GM15510 (cell line): ENCODE data around the gene MYL11.

Source experiments
- POLR2A ChIP-seq: IDR thresholded peaks from 3 replicates; pipeline ENCODE4 v1.6.1; 2011; ENCODE audit warnings: borderline replicate concordance; ENCODE audit not compliant: insufficient read length; ENCODE audit errors: extremely low read depth

The MYL11 gene

DNA sequence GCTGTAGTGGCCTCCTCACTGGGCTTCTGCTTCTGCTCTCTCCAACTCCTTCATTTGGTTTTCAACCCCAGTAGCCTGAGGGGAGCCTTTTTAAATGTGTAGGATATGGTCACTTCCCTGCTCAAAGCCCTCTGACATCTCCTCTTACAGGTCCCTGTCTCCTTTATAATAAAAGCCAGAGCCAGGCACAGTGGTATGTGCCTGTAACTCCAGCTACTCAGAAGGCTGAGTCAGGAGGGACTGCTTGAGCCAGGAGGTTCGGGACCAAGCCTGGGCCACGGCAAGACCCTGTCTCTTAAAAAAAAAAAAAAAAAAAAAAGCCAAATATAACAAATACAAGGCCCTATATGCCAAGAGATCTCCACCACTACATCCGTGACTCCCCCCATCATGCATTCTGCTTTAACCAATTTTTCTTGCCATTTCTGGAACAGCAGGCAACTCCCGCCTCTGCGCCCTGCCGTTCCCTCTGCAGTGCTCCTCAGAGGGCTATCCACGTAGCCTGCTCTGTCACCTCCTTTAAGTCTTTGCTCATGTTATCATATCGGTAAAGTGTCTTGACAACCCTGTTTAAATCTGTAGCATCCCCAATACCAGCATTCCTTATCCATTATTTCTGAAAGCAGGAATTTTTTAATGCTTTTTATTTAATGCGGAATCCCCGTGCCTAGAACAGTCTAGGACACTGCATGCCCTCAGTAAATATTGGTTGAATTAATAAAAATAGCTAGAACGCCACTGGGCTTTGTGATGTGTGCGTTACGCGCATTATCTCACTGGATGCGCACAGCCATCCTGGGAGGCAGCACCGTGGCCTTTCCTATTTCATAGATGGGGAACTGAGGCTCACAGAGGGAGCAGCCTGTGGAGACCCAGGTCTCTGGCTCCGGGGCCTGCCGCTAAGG is 42.3 kb downstream of the MYL11 start:
- no peak for TF ChIP-seq POLR2A

GRCh38 chr16:30417529-30418349 is 43.1 kb downstream of the MYL11 start:
- TF ChIP-seq POLR2A, result peak; percentile 52

DNA sequence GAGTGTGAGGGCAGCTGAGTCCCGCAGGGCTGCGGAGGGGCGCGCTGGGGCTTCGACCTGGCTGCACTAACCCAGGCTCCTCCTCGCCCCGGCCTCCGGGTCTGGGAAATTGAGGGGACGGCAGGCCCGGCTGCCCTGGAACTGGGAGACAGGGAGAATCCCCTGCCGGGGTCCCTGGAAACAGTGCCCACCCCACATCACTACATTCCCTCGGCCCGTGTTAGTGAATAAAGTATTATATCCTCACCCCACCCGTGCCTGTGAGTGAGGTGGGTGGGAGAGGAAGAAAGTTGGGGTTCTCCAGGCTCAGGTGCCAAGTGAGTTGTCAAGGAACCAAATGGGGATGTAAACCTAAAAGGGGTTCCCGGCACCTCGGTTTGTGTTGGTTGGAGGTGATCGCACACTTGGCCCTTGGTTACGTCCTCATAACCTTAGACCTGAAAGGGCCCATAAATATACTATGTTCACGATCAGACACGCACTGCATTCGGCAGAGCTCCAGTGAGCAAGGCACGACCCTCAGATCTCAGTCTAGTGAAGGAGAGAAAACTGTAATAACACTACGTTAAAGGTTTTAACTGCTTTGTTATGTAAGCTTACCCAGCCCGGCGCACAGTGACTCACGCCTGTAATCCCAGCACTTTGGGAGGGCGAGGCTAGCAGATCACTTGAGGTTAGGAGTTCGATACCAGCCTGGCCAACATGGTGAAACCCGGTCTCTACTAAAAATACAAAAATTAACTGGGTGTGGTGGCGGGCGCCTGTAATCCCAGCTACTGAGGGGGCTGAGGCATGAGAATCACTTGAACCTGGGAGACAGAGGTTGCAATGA is 44.0 kb downstream of the MYL11 start:
- TF ChIP-seq POLR2A, result no peak

GRCh38 chr16:30421010-30421409 is 46.4 kb downstream of the MYL11 start:
- TF ChIP-seq POLR2A, result no peak
